ENCODE data around the gene SUPT3H.

SUPT3H gene

DNA sequence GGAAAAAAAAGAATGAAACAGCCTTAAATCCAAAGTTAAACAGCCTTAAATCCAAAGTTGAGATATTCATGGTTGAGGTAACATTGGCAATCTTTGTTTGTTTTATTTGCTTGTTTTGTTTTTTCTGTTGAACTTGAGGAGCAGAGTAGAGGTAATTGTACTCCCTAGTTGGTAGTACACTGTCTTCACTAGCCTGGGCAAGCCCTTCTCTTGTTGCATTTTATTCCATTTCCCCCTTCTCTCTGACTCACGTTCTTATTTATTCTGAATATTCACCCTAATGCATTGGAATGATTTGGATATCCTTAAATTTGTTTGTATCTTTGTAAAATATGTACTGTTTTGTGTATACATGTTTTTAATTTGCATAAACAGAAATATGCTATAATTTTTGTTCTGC lies 592.6 kb downstream of the SUPT3H start:
- no peak for DNase-seq (ENCODE audit: low read depth)

DNA sequence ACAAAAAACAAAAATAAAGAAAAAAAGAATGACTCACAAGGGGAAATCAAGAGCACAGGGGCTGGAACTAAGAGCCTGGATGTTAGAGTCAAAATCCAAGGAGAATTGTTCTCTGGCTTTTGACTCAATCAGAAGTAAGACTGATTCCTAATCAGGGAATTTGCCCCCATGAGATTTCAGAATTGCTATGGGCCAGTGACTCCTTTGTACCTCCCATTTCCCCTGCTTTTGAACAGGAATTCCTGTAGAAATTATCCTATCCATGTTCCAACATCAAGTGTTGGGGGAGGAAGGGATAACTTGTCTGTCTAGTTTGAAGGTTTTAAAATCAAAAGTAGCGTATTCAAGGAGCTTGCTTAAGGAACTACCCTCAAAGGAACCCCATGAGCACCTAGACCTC lies 593.5 kb downstream of the SUPT3H start:
- no peak for DNase-seq (ENCODE audit: low read depth)

DNA sequence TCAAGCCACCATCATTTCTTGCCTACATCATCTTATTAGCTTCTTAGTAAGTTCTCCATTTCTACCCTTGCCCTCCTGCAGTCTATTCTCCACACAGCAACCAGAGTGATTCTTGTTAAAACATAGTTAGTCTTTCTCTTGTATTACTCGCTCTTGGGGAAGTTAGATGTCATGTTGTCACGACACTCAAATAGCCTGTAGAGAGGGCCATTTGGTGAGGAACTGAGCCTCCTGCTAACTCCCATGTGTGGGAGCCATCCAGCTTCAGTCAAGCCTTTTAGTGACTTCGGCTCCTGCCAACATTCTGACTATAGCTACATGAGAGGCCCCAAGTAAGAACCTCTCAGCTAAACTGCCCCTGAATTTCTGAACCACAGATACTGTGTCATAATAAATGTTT lies 594.8 kb downstream of the SUPT3H start:
- no peak for DNase-seq (ENCODE audit: low read depth)

DNA sequence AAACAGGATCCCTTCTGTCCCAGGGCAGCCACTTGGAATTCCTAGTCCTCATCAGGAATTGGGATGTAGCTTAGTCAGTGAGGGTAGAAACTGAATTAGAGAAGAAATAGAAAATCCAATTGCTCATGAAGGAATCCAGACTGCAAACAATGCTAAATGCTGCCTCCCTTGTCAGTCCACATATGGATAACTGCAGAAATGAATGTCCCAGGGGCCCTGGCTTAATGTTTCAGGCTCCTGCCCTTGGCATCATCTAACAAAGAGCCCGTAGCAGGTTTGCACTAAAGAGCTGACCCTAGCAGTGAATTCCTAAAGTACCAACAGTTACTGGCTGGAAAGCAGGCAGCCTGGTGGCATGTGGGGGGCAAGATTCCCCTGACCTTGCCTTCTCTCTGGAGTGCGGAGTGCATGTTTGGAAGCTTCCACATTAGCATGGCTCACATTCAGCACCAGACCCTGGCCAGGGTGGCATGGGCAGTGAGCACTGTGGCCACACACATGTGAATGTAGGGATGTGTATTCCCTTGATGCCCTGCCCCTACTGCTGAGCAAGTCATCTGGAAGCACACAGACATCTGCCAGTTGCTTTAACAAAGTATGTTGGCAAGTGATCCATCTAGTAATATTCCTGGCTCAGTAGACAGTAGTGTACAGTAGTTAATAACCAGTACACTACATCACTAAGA lies 595.7 kb downstream of the SUPT3H start:
- DNase-seq (ENCODE audit: low read depth), result no peak

DNA sequence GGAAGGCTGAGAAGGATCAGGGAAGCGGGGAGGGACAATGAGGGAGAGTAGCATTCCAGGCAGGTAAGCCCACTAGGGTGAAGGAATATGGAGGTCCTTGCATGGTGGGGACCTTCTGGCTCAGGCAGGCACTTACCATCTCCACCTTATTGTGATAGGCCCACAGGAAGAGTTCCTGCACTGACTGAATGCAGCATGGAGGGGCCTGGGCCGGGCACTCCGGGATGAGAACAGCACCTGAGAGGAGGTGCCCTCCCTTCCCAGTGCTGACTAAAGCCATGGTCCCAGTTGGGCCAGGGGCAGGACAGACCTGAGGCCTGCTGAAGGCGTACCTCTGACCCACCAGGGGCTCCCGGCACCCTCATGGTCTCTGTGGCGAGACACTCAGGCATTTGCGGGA lies 597.6 kb downstream of the SUPT3H start:
- DNase-seq (ENCODE audit: low read depth), result no peak

DNA sequence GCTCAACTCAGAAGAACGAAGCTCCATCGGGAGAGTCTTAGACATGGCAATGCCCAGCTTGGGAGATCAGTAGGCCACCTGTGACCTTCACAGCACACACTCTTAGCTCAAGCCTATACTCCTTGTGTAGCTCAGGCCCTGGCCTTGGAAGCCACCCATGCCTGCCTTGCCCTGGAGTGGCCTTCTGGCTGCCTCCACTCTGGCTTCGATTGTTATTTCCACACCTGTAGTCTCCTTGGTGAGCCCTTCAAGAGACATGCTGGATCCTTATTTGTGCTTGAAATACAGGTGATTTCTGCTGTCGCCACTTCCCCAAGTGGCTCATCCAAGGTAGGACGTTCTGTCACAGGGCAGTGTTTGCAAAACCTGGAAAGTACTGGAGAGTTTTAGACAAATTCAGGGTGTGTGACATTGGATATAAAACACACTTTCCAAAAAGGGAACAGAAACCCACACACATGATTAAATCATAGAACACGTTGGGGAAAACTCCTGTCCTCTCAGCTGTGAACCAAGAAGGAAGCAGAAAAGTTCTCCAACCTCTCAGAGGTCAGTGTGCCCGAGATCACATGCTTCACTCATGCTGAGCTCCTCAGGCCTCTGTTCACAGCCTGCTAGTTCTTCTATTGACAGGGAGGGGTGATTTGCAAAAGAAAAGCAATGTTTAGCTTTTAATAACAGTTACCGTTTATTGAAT lies 598.5 kb downstream of the SUPT3H start:
- DNase-seq (ENCODE audit: low read depth), result no peak

Measured in activated T-cell treated with anti-CD3 and anti-CD28 coated beads for 24 hours (primary cell).